GM21529 (cell line): Measurements from ENCODE around the gene NTNG1.
"Not testable (repeated sequence)": the region's sequence is repeated elsewhere in the genome, so short reads cannot be mapped to it uniquely, and the experiment has no call there.

Experiments used
- ATAC-seq: cut with Tn5 transposase; IDR thresholded peaks from one replicate; pipeline ENCODE4 v1.9.1; 2021; ENCODE audit not compliant: unreplicated experiment

NTNG1 gene

DNA sequence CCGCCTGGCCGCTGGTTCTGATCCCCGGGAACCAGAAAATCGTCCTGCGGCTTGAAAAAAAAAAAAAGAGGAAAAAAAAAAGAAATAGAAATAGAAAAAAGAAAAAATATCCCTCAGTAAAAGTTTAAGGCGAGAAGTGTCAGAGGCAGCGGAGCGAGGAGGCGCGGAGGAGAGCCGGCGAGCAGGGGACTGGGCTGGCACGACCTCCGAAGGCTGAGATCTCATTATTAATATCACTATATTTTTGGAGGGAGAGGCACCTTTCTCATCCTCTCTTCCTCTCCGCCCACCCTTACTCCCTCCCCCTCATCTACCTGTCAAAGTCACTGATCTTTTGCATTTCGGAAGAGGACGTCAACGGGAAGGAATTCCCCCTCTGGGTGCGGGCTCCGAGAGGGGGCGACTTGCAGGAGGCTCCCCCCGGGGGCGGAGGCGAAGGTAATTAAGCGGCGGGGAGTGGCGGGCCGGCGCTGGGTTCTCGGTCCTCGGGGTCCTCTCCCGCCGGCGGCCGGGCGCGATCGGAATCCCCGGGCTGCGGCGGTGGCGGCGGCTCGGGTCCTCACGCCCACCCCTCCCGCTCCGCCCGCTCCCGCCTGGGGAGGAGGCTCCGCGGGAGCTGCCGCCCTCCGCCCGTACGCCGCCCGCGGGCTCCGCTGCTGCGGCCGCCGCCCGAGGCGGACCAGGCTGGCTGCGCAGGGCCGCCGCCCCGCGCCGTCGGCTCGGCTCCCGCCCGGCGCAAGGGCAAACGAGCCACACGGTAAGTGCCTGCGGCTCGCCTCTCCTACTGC, at the start of gene NTNG1:
NTNG1 (plus strand) TSS at position 337 of the 788 bp plus-strand sequence.
- peak; percentile 43 for ATAC-seq

DNA sequence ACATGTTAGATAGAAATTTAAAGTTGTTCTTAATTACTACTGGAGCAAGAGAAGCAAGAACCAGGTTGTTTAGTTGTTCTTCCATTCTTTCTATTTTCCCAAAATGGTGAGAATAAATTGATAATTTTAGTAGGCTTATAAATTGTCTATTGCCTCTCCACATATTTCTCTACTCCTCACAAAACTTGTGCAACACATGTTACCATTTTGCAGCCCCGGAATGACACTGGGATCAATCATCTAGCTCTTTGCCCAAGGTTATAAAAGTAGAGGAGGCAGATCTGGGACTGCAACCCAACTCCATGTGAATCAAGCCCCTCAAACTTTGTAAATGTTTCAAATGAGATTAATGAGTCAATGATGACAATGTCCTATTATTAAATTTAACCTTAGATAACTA, 49.4 kb upstream of the NTNG1 start:
- no peak for ATAC-seq

DNA sequence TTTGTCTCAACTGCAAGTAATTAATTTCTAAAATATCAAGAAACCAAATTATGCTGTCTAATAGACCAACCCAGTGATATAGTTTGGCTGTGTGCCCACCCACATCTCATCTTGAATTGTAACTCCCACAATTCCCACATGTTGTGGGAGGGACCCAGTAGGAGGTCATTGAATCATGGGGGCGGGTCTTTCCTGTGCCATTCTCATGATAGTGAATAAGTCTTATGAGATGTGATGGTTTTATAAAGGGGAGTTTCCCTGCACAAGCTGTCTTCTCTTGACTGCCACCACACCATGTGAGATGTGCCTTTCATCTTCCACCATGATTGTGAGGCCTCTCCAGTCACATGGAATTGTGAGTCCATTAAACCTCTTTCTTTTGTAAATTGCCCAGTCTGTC, 47.4 kb upstream of the NTNG1 start:
- not testable (repeated sequence) for ATAC-seq

DNA sequence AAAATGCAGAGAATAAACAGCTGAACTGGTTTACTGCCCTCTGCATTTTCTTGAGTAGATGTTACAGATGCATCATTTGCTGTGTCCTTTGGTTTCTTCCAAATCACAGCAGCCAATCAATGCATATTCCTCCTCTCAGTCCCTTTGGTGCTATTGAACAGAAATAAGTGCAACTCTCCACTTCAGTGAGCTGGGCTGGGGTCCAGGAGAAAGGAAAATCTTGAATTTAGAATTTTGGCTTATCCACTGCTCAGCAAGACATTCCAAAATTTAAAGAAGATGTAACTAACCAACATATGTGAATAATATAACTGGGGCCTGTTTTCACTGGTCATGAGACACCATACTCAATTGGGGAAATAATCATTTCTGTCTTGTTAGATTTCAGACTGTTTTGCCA, 45.2 kb upstream of the NTNG1 start:
- no peak for ATAC-seq

GRCh38 chr1:107096690-107097089, 44.1 kb upstream of the NTNG1 start:
- no peak for ATAC-seq

DNA sequence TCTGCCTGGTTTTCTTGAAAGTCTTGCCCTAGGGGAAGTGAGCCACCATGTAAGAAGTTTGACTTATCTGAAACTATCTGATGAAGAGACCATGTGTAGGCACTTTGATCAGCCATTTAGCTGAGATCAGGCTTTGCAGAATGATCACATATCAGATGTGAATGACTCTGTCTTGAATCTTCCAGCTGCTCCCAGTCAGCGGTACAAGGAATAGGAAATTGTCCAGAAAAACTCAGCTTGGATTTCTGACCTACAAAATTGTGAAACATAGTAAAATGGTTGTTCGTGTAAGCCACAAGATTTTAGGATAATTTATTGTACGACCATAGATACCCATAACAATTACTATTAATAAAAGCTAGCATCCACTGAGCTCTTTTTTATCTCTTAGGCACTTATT, 41.9 kb upstream of the NTNG1 start:
- no peak for ATAC-seq

GRCh38 chr1:107100331-107100984, 40.4 kb upstream of the NTNG1 start:
- no peak for ATAC-seq

- no peak for ATAC-seq
Measured at GRCh38 chr1:107105914-107106313, 34.9 kb upstream of the NTNG1 start.

GRCh38 chr1:107110326-107110725, 30.5 kb upstream of the NTNG1 start:
- no peak for ATAC-seq

DNA sequence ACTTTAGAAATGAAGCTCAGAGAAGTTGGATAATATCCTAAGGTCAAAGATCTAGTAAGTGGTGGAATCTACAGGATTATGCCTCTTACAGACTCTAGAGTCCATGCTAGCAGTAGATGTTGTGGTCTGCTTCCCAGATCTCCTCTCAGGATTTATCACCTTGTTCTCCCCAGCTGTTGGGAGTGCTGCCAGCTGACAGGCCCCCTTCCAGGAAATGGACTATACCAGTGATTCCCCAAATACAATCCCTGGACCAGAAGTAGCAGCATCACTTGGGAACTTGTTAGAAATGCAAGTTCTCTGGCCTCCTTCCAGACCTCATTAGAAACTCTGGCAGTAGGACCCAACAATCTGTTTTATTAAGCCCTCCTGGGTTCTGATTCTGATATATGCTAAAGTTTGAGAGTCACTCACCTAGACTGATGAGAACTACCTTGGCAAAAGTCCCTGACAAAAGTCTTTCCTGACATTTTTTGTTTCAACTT, 24.5 kb upstream of the NTNG1 start:
- ATAC-seq = no peak

- no peak for ATAC-seq
Measured at GRCh38 chr1:107122225-107122624, 18.6 kb upstream of the NTNG1 start.

GRCh38 chr1:107123741-107124140, 17.1 kb upstream of the NTNG1 start:
- ATAC-seq = no peak

GRCh38 chr1:107124694-107125093, 16.1 kb upstream of the NTNG1 start:
- no peak for ATAC-seq

DNA sequence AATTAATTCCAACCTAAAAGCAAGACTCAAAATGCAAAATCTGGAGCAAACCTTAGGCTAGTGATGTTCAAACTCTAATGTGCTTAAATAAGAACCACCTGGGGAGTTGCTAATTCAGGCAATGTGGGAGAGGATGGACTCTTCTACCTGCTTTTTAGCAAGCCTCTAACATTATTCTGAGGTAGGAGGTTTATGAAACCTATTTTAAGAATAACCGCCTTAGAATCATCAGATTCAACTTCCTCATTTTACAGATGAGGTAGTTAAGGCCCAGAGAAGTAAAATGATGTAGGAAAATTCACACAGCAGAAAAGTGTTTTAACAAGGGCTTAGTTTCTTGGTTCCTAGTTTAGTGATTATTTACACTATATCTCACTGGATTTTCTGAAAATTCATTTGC, 8.6 kb upstream of the NTNG1 start:
- ATAC-seq = peak; percentile 66

DNA sequence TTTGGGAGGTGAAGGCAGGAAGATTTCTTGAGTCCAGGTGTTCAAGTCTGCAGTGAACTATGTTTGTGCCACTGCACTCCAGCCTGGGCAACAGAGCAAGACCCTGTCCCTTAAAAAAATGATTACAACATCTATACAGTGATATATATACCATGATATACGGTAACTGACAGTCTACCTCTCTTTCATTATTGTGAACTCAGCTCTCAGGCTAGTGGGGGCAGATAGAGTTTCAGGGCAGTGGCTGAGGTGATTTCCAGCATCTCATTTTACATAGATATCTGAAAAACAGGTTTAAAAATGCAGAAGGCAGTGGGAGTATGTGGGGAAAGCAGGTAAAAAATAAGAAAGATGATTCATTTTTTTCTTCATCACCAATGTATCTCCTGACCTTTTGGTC, 8.1 kb upstream of the NTNG1 start:
- peak; percentile 78 for ATAC-seq

GRCh38 chr1:107135463-107135862, 5.4 kb upstream of the NTNG1 start:
- ATAC-seq = no peak

DNA sequence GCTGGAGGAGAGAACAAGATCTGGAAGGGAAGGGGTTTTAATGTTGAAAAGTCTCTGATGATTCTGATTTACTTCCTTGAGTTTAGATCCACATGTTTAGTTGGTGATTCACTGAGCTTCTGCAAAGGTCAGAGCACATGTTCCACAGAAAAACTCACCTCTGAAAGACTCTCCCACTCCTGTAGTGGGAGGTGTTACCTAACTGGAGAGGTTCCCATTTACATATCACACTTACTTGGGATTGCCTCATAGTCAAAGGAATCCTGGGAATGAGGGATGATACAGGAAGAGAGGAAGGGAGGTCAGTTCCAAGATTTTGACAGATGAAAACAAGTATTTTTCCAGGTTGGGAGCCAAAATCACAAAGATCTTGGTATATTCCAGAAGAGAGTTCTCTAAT, 2.7 kb upstream of the NTNG1 start:
- ATAC-seq = no peak

DNA sequence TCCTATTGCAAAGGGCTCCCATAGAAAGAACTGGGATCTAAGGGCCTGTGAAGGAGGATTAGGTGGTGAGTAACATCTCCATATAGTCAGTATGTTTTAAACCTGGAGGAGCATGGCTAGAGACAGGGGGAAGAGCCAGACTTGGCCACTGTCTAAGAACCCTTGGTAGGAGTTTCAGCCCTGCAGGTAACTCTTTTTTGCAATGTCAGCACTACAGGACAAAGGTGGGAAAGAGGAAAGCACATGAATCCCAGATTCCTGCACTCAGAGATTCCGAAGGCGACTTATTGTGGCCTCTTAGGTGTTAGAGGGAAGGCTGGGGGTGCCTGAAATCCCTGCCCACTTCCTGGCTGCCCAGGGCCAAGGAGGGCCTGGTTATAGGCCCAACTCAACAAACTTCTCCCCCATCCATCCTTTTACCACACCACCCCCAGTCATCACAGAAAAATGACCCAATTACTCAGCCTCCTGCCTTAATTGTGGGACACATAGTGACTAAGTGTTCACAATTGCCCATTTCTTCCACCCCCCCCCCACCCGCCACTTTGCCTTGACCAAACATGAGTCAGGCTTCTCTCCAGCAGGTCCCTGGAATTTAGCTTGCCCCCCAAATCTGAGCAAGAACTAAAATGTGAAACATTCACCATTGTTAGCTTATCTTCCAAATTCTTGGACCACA, 1.9 kb upstream of the NTNG1 start:
- ATAC-seq = no peak

GRCh38 chr1:107139833-107140702, 771 bp upstream of the NTNG1 start:
- peak; percentile 43 for ATAC-seq

- peak; percentile 45 for ATAC-seq
Measured at GRCh38 chr1:107141491-107142126, 770 bp downstream of the NTNG1 start.
